GM10847 (cell line): ENCODE measurements around the gene PLVAP.

Experiments
- POLR2A ChIP-seq: IDR thresholded peaks from 2 replicates; pipeline ENCODE4 v1.6.1; 2011; ENCODE audit not compliant: insufficient read length; ENCODE audit errors: extremely low read depth

Gene PLVAP

GRCh38 chr19:17406046-17406886, 29.1 kb upstream of the PLVAP start:
- TF ChIP-seq POLR2A: peak; percentile 24

- peak; percentile 46 for TF ChIP-seq POLR2A
These were observed 28.3 kb upstream of the PLVAP start, which contains the start of gene BST2 for GRCh38 chr19:17405250-17406045. Gene BST2 (minus strand): TSS chr19:17405630. CDS start chr19:17405575, 55 bp downstream.

- TF ChIP-seq POLR2A: no peak
These were observed 27.6 kb upstream of the PLVAP start for GRCh38 chr19:17404621-17405249.

GRCh38 chr19:17404015-17404414, 26.9 kb upstream of the PLVAP start:
- no peak for TF ChIP-seq POLR2A

GRCh38 chr19:17402982-17403855, 26.1 kb upstream of the PLVAP start:
- TF ChIP-seq POLR2A: no peak

GRCh38 chr19:17401628-17402027, 24.5 kb upstream of the PLVAP start:
- no peak for TF ChIP-seq POLR2A

- TF ChIP-seq POLR2A: no peak
These were observed 21.9 kb upstream of the PLVAP start for GRCh38 chr19:17398902-17399527.

GRCh38 chr19:17394891-17395415, 17.8 kb upstream of the PLVAP start:
- TF ChIP-seq POLR2A: no peak

GRCh38 chr19:17393914-17394313, 16.8 kb upstream of the PLVAP start, which contains the start of gene CCDC194:
Gene CCDC194 (minus strand): TSS chr19:17394196. CDS start chr19:17394158, 38 bp downstream.
- TF ChIP-seq POLR2A: no peak

- TF ChIP-seq POLR2A: no peak
These were observed 15.9 kb upstream of the PLVAP start for GRCh38 chr19:17393002-17393401.

GRCh38 chr19:17391371-17392151, 14.4 kb upstream of the PLVAP start:
- no peak for TF ChIP-seq POLR2A

- TF ChIP-seq POLR2A: peak; percentile 16
These were observed 13.7 kb upstream of the PLVAP start for GRCh38 chr19:17390665-17391370.
